GM21526 (cell line): ENCODE measurements around the gene MYH13.

Source experiments
- ATAC-seq: cut with Tn5 transposase; IDR thresholded peaks from one replicate; pipeline ENCODE4 v1.9.1; 2021; ENCODE audit warnings: moderate library complexity; ENCODE audit not compliant: unreplicated experiment, low FRiP score

Gene MYH13

DNA sequence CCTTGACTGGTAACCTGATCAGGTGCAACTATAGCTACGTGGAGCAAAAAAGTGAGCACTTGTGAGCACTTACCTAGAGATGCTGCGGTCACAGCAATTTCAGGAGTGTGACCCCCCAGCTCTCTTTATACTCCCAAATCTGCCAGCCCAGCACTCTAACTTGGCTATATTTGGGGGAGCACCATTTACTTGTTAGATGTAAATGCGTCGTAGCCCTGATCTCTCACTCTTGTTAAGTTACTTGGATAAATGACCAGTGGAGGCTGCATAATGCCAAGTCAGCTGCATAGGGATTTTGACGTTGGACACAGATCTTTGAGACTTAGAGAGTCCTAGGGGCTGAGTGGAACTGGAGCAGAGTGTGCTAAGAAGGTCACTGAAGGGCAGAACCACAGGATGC, at the start of gene MYH13:
TSS of gene MYH13 (minus strand) at position 101 of the 400 bp plus-strand sequence. CDS start 8,476 bp downstream, outside the sequence.
- no peak for ATAC-seq

- ATAC-seq, result no peak
Measured at GRCh38 chr17:10421900-10422542, 49.2 kb upstream of the MYH13 start, which contains the start of gene MYH8. MYH8 (minus strand) TSS chr17:10421950; CDS start chr17:10420227, 1,723 bp downstream.

- ATAC-seq, result no peak
Measured at GRCh38 chr17:10421211-10421610, 48.4 kb upstream of the MYH13 start.

DNA sequence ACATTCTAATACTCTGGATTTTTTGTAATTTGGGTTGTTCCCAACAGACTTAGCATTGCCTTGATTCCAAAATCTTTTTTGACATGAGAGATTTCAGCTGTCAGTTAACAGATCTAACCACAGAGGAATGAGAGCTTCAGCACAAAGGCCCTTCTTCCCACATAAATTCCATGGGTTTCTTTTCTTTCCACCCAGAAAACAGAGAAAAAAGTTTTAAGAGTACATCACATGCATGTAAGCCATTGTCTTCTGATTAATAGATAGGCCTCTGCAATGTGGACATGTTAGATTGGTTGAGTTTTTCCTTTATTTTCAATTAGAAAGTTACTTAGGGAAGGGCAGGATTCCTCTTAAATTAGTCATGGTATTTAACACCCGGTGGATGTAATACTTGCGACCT, 48.0 kb upstream of the MYH13 start:
- no peak for ATAC-seq

- ATAC-seq, result no peak
Measured at GRCh38 chr17:10417431-10417830, 44.6 kb upstream of the MYH13 start.

GRCh38 chr17:10415161-10415560, 42.4 kb upstream of the MYH13 start:
- no peak for ATAC-seq

DNA sequence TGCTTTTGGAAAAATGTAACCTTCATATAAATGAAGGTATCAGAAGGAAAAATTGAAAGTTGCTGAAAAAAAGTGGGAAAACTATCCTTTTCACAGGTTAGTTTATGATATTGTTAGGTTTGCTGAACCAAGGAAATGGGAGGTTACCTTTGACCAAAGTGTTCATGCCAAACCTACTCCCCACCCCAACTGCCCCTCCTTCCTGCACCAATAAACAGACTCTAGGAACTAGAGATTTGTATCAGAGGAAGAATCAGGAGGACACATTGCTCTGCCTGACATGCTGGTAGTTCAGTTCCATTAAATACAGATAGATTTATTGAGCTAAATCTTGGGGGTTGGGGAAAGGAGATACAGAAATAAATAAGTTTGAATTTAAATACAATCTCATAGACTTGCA, 30.8 kb upstream of the MYH13 start:
- no peak for ATAC-seq

- no peak for ATAC-seq
Measured at GRCh38 chr17:10398352-10398751, 25.5 kb upstream of the MYH13 start.

DNA sequence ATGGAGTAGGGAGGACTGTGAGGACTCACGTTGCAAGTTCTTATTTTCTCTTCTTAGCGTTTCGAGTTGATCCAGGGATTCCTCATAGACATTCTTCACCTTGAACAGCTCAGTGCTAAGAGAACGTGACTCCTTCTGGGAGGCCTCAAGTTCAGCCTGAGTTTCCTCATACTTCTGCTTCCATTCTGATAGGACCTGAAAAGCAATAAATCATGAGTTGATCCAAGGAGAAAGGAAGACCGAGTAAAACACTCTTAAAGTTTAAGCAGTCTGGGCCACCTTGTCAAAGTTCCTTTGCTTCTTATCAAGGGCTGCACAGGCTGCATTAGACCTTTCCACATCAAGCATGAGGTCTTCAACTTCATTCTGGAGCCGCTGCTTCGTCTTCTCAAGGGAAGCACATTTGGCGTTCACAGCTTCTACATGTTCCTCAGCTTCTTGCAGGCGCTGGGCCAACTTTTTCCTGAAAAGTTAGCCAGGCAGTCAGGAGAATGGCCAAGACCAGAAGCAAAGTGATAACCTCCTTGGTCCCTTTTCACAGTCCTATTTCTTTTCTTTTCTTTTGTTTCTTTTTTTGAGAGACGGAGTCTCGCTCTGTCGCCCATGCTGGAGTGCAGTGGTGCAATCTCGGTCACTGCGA, 23.8 kb upstream of the MYH13 start:
- ATAC-seq, result no peak

DNA sequence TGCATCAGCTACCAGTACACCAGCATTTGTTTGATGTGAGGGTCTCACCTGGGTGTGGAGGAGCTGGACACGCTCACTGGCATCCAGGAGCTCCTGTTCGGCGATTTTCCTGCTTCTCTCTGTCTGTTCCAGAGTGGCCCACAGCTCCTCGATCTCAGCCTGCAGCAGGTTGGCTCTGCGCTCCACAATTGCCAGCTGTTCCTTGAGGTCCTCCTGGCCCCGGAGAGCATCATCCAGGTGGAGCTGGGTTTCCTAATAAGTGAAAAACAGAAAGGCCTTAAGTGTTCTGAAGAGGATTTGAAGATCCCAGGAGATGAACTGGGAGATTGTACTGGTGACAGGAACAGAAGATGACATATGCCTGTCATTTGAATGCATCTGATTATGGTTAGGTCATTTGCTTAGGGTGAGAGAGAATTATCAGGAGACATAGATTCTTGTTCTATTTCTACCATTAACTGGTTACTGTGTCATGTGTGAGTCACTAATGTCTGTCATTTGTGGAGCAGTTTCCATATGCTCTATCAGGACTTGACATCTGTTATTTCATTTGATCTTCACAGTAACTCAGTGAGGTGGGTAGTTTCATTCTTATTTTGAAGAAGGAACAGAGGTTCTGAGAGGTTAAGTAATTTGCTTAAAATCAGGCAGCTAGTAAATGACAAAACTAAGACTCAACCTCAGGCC, 21.5 kb upstream of the MYH13 start:
- no peak for ATAC-seq

GRCh38 chr17:10392880-10393279, 20.1 kb upstream of the MYH13 start:
- ATAC-seq, result no peak

DNA sequence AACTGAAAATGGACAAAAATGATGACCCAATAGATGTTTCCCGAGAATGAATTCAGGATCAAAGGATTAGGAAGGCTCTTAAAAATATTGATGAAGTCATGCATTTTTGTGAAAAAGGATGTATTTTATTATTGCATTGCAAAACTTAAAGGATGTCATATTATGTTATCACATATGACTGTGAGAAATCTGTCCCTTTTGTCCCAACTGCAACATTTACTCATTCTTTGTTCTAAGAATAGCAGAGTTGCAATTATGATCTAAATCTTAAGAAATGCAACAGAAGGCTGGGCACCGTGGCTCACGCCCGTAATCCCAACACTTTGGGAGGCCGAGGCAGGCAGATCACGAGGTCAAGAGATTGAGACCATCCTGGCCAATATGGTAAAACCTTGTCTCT, 13.1 kb upstream of the MYH13 start:
- no peak for ATAC-seq

GRCh38 chr17:10384175-10384574, 11.4 kb upstream of the MYH13 start:
- ATAC-seq, result no peak

DNA sequence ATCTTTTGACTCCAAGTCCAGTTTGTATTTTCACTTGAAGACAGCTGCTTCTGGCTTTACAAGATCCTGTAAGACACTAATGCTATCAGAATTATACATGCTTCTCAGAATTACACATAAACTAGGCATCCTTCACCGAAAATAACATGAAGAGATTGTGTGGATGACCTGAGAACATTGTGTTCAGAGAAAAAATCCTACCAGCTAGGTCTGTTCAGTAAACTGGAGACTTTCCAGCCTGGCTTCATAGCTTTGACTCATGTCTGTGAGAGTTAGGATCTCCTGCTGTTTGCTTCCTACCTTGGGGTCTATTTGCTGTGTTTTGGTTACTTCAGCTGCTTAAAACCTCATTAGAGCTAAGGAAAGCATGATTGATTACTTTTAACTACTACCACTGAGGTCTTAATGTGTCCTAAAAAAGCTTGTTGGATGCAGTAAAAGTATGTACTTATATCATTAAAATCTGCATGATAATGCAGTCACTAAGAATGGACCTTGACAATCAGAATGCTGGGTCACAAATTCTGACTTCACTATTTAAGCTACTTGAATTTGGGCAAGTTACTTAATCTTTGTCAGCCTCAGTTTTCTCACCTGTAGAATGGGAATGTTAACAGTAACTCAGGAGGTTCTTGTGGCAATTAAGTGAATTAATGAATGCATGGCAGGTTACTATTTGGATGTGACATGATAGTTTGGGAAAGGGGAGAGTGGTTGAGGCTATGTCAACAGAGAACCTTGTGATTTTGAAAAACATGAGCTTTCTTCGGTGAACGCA, 8.0 kb upstream of the MYH13 start:
- ATAC-seq, result no peak

GRCh38 chr17:10370016-10370608, 2.7 kb downstream of the MYH13 start:
- ATAC-seq, result no peak

- no peak for ATAC-seq
Measured at GRCh38 chr17:10369239-10369638, 3.6 kb downstream of the MYH13 start.

DNA sequence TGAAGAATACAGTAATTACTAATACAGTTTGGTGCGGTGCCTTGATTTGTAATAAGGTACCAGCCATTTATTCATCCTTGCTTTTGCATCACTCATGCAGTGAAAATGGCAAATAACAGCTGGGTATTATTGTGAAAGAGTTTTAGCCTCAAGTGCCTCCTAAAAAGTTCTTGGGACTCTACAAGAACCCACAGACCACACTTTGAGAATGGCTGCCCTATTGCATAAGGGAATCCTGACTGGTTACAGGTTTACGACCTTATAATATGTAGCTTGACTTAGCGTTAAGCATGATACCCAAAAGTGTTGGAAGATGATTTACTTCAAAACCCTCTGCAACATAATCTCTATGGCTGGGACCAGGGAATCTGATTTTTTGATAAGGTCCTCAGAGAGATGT, 4.2 kb downstream of the MYH13 start:
- ATAC-seq, result no peak

GRCh38 chr17:10360578-10360977, 12.2 kb downstream of the MYH13 start:
- ATAC-seq, result no peak

DNA sequence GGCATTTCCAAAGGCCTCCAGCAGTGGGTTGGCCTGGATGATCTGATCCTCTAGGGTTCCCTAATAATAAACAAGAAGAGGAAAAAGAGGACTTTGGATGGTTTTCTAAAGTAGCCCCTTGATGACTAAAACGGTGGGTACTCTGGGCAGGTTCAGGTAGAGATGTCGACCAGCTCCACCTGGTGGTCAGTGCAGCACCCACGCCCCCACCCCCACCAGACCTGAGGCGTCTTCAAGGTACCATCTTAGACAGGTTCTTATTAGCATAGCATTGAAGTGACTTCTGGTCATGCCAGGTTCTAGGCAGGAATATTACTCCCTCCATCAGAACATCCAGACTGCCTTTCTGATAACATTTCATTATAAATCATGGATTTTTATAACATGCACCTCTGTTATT, 15.0 kb downstream of the MYH13 start:
- no peak for ATAC-seq

DNA sequence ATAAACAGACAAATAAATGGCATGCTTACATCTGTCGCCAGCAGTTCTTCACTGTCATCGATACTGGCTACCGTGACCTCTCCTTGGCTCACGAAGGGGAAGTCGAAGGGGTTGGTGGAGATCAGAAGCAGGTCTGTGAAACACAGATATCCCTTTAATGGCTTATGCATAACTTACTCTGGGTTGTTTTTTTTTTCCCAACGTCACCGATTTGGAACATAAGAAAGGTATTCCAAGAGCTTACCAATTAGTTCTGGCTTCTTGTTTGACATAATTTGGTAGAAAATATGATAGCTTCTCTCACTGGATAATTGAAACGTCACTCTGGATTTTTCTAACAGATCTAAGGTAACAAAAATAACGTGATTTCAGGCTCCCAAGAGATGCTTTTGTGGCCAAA, 18.2 kb downstream of the MYH13 start:
- no peak for ATAC-seq

DNA sequence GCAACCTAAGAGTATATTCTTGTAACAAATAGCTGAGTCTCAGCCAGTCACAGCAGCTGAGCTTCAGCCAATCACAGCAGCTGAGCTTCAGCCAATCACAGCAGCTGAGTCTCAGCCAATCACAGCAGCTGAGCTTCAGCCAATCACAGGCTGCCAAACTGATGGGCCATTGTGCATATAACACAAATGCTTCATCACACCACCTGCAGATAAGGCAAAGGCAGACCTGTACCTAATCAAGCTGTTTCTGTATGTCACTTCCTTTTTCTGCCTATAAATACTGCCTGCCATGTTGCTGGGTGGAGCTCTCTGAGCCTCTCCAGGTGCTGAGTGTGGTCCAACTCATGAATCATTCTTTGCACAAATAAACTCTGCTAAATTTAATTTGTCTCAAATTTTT, 19.9 kb downstream of the MYH13 start:
- no peak for ATAC-seq
